NCI-H1048 (cell line): ENCODE data around the gene FTMT.
"Not testable (repeated sequence)": the region's sequence is repeated elsewhere in the genome, so short reads cannot be mapped to it uniquely, and the experiment has no call there.

Experiments
- DNase-seq: peaks from one replicate; lab custom pipeline; 2025; lab: John Stamatoyannopoulos, UW

The FTMT gene

GRCh38 chr5:121851643-121852574, at the start of gene FTMT:
TSS of gene FTMT (plus strand) at chr5:121851882. CDS start at chr5:121851964, 82 bp downstream.
- no peak for DNase-seq

- DNase-seq: not testable (repeated sequence)
Observed at GRCh38 chr5:121805251-121805650, 46.4 kb upstream of the FTMT start.

GRCh38 chr5:121805911-121806310, 45.8 kb upstream of the FTMT start:
- DNase-seq: peak; percentile 61

- no peak for DNase-seq
Observed at GRCh38 chr5:121816164-121816563, 35.5 kb upstream of the FTMT start.

- no peak for DNase-seq
Observed at GRCh38 chr5:121819682-121820261, 31.9 kb upstream of the FTMT start.

- no peak for DNase-seq
Observed at GRCh38 chr5:121833617-121834016, 18.1 kb upstream of the FTMT start.

- DNase-seq: no peak
Observed at GRCh38 chr5:121834021-121834420, 17.7 kb upstream of the FTMT start.

- no peak for DNase-seq
Observed at GRCh38 chr5:121841892-121842291, 9.8 kb upstream of the FTMT start.

- no peak for DNase-seq
Observed at GRCh38 chr5:121850272-121850671, 1.4 kb upstream of the FTMT start.

GRCh38 chr5:121853850-121854249, 2.2 kb downstream of the FTMT start:
- DNase-seq: no peak

GRCh38 chr5:121862801-121863200, 11.1 kb downstream of the FTMT start:
- DNase-seq: no peak

- DNase-seq: peak; percentile 9
Observed at GRCh38 chr5:121863753-121864285, 12.1 kb downstream of the FTMT start.

GRCh38 chr5:121867403-121867802, 15.7 kb downstream of the FTMT start:
- no peak for DNase-seq

GRCh38 chr5:121870489-121870888, 18.8 kb downstream of the FTMT start:
- DNase-seq: no peak

GRCh38 chr5:121872856-121873255, 21.2 kb downstream of the FTMT start:
- DNase-seq: no peak

GRCh38 chr5:121873409-121873808, 21.7 kb downstream of the FTMT start:
- no peak for DNase-seq

- DNase-seq: no peak
Observed at GRCh38 chr5:121885630-121886029, 33.9 kb downstream of the FTMT start.

- no peak for DNase-seq
Observed at GRCh38 chr5:121887727-121888126, 36.0 kb downstream of the FTMT start.

GRCh38 chr5:121890297-121890858, 38.7 kb downstream of the FTMT start:
- DNase-seq: no peak

- no peak for DNase-seq
Observed at GRCh38 chr5:121897341-121897740, 45.7 kb downstream of the FTMT start.

- DNase-seq: no peak
Observed at GRCh38 chr5:121899346-121899745, 47.7 kb downstream of the FTMT start.
